ENCODE measurements around the gene ACER3.

GRCh38 chr11:76885390-76886097, 24.8 kb downstream of the ACER3 start:
- TF ChIP-seq CTCF (IDR thresholded peaks at IDR 0.05) (no peak), POLR2A (IDR thresholded peaks at IDR 0.05) (no peak), EP300 (IDR thresholded peaks at IDR 0.05) (no peak)
